ENCODE data around the gene MRPL9.
A peak's percentile ranks its signal among the peaks of the same experiment; 100 is the strongest.

Gene MRPL9

DNA sequence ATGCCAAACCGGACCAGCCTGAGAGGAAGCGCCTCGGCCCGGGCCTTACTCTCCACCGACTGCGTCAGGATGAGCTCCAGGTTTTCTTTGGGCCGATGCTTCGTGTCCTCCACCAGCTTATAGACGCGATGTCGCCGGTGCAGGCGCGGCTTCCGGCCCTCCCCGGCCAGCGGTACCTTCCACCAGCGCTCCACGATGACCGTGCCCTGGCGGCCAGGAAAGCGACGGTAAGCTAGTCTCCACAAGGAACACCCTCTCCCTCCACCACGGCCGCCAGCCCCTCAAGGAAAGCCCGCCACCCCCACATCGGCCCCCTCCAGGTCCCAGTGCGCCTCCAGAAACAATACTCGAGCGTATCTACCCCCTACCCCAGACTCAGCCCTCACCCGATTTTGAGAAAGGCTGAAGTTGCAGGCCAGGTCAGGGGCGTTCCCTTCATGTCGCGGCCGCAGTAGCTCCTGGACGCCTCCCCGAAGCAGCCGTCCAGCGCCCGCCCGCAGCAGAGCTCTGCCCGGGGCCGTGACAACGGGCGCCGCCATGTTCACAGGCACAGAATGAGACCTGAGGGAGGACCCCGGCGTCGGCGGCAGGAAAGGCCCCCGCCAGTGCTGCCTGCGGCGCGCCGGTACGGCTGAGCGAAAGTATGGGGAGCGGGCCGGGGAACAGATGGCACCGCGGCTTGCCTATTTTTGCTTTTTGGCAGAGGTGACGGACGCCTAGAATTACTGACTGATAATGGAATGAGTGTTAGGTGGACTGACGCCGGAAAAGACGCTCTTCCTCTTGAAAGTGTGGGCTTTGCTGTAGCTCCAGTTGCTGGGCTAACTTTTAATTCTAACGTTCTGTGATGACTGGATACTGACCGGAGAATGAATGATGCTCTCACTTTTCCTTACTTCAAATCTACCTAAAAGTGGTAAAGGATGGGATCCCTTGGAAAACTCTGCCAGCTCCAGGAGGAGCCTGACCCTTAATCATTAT lies at the start of gene MRPL9:
MRPL9 (minus strand) TSS at position 556 of the 981 bp plus-strand sequence; CDS start at position 539, 17 bp downstream.
- peak; percentile 93 for DNase-seq

DNA sequence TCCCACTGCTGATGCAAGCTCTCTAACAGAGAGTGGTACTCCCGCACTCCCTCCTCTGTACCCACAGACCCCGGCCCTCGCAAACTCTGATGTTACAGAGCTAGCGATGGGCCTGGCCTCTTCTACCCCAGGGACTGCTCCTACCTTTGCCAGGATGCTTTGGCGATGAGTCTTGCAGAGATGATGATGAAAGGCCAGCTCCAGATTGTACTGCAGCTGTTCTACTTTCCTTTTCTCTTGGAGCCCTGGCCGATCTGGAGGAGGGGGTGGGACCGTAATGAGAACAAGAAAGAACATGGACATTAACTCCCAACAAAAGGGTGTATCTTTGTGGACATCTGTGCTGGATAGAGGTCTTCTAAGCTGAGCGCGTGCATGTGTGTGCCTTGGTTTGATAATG lies 47.9 kb upstream of the MRPL9 start:
- DNase-seq, result no peak

DNA sequence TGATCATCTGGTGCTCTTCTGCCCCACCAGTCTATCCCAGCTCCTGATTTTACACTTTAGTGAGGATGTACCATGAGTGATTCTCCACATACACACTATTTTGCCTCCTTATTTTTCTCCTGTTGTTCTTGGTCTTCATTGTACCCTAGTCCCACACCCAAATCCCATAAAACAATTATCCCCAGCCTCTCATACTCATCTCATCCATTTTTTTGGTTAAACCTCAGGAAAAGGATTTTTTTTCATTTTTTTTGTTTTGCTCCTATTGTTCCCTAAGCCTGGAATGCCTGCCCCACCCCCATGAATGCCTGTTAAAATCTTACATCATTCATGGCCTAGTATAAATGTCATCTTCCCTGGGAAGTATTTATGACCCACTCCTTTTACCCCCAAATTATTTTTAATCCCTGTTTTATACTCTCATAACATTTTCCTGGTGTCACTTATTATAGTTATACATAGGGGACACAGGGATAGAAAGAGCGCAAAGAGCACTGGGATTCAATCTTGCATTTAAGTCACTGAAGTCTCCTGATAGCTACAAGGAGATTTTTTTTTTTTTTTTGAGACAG lies 46.8 kb upstream of the MRPL9 start:
- DNase-seq, result no peak

DNA sequence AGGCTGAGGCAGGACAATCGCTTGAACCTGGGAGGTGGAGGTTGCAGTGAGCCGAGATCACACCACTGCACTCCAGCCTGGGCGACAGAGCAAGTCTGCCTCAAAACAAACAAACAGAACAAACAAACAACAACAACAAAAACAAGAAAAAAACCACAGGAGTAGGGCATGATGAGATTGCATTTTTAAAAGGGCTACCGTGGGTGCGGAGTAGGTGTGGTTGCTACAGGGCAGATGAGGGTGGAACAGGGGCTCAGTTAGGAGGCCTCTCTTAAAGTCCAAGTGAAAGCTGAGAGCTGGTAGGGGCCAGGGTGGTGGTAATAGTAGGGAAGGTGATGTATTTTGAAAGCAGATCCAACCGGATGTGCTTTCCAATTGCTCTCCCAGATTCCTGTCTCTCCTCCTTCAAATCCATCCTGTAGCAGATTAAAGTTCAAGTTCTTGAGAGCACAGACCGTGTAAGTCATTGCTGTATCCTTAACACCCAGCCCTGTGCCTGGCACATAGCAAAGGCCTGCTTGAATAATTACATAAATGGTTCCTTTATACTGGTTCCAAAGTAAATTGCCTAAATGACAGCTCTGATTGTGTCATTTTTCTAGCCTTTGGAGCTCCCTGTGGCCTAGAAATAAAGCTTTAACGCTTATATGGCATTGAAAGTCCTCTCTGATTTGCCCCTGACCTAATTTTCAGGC lies 46.1 kb upstream of the MRPL9 start:
- no peak for DNase-seq

DNA sequence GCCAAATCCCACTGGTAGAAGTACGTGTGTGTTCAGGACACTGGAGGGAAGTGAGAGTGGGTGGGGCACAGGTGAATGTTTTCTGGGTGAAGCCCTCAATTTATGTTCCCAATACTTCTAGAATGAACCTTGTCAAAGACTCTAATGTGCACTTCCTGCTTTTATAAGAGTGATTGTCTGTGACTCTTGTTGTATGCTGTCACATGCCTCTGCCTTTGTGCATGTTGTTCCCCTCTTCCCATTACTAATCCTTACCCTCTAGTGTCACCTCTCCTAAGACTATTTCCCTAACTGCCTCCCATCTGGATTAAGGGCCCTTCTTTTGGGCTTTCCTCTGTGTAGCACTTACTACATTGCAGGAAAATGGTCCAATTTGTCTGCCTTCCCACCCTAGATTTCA lies 44.5 kb upstream of the MRPL9 start:
- no peak for DNase-seq

DNA sequence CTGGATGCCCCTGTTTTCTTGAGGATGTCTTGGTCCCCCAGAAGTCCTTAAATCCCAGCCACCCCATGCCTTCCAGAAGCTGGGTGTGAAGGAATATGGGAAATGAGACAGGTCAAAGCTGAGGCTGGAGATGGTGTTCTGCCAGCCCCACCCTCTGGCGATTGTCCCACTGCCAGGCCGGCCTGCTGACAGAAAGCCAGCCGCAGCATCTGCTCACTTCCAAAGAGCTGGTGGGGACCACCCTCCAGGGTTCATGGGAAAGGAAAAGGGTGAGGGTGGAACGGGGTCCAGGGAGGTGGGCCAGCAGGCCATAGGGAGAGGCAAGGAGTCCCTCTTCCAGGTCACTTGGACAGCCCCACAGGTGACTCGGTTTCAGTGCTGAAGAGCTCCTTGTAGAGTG lies 43.8 kb upstream of the MRPL9 start:
- no peak for DNase-seq

DNA sequence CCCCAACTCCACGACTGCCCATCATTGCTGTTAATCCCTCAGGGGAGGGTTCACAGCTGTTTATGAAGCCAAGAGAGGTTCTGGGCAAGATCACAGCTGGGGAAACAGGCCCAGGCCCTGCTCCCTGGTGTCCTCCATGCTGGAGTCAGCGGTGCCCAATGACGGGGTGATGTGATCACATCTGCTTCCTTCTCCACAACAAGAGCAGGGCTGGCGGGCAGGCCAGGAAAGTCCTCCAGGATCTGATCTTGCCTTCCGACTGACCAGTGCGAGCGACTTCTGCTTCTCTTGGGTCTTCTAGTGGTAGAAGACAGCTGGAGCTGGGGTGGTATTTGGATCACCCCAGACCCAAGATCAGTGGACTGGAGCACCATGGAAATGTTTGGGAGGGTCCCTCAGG lies 42.9 kb upstream of the MRPL9 start:
- DNase-seq, result no peak

DNA sequence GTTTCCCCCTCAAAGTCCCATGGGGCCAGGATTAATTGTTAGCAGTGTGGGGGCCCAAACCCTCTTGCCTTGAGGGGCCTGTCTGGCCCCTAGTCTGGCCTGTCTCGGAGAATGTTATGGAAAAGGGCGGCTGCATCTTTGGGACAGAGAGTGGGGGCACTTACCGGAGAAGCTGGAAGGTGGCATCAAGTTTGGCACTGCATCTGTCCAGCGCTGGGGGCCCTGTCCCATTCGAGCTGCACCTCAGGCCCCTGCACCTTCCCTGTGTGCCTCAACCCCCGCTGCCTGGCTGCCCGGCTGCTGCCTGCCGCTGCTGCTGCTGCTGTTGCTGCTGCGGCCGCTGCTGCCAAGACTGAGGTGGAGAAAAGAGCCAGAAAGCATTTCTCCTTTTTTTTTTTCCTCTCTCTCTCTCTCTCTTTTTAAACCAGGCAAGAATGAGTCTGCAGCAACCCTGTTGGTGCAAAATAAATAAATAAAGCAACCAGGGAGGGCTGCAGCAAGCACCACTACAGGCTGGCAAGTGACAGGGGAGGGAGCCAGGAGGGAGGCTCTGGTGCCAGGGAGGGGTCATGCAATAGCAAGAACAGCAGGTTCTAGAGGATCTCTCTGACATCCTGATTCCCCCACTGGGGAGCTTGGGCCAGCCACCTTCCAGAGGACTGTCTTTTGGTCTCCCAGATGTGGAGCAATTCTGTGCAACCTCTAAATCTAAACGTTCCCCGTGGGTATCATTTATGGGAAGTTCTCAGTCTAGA lies 41.9 kb upstream of the MRPL9 start, which contains the start of gene LINGO4:
LINGO4 (minus strand) TSS at position 354 of the 755 bp plus-strand sequence. CDS start 2,715 bp downstream, outside the sequence.
- DNase-seq, result no peak

DNA sequence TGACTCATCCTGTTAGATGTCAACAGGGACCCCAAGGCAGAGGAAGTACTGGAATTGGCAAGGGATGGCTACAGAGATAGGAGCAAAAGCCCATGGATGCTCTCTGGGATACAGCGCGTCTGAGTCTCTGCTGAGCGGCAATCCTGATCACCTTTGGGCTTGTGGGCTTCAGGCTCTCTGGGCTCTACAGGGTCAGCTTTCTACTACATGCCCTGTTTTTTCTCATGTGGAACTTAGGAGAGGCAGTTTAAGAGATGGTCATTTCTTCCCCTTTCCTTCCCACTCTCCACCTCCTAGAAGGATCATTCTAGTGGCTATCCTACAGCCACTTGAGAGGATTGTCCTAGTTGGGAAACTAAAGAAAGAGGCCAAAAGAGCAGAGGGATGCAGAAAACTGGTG lies 40.6 kb upstream of the MRPL9 start:
- no peak for DNase-seq

DNA sequence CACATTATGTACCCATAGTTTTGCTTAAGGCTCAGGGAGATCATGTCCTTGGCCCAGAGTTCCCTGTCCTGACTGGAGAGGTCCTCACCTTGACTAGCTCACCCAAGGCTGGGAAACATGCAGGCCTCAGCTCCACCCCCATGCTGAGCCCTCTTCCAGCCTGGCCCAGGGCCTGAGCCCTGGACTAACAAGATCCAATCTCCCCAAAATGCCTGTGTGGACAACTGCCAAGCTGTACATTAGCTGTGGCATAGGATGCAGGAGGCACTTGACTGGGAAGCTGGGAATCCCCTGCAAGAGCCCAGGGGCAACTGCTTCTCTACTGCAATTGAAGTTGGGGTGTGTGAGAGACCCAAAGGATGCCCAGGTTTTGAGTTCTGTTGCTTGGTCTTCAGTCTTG lies 39.9 kb upstream of the MRPL9 start:
- no peak for DNase-seq

DNA sequence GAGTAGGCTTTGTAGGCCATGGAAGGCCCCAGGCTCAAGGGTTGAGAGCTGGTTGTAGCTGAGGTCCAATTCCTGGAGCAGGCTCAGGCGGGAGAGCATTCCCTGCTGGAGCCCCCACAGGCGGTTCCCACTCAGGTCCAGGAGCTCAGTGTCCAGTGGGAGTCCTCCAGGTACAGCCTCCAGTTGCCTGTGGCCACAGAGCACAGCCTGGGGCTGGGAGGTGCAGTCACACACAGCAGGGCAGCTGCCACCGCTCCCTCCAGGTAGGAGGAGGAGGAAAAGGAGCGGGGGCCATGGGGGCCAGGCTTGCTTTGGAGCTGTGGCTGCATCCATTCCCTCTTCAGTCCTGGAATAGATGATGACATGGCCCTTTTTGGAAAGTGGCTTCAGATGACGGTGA lies 39.1 kb upstream of the MRPL9 start:
- no peak for DNase-seq

DNA sequence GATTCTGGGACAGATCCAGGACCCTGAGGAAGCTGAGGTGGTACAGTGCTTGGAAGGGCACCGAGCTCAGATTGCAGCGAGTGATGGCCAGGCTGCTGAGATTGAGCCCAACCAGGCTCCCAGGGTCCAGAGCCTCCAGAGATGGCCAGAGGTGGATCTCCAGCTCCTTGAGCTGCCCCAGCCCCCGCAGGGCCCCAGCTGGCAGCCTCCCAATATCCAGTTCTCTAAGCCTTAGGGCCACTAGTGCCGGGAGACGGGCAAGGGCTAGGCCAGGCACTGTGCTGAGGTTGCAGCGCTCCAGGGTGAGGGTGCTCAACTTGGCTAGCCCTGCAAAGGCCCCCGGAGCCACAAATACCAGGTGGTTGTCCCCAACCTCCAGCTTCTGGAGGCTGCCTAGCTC lies 38.5 kb upstream of the MRPL9 start:
- DNase-seq, result no peak

DNA sequence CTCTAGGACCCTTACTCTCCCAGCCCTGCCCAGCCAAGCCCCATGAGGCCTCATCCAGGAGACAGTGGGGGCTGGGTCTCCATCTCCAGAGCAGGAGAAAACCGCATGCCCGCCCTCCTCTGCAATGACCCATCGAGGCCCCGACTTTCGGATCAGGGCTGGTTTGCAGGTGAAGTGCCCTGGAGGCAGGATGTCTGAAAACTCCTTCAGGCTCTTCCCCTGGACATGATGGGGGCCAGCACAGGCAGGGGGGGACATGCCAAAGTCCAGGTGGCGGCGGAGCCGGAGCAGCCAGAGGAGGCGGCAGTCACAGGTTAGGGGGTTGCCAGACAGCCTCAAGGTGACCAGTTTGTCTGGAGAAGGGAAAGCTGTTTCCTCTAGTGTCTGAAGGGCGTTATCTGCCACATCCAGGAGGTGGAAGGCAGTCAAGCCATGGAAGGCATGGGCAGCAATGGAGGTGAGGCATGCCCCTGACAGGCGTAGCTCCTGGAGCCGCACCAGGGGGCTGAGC lies 38.1 kb upstream of the MRPL9 start:
- no peak for DNase-seq

DNA sequence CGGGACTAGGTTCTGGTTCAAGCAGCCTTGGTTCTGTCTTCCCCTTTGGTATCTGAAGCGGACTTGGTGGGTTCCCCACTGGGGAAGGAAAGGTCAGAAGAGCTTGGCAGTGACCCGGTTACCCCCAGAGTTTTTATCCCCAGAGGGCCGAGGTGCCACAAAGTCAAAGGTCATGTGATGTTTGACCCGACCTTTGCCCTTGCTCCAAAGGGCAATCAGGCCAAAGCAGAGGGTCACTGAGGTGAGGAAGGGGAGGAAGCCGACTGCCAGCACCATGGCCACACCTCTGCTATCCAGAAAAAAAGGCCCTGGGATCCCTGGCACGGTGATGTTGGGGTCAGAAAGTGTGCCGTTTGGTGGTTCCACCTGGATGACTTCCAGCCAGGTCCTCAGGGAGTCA lies 37.5 kb upstream of the MRPL9 start:
- no peak for DNase-seq

DNA sequence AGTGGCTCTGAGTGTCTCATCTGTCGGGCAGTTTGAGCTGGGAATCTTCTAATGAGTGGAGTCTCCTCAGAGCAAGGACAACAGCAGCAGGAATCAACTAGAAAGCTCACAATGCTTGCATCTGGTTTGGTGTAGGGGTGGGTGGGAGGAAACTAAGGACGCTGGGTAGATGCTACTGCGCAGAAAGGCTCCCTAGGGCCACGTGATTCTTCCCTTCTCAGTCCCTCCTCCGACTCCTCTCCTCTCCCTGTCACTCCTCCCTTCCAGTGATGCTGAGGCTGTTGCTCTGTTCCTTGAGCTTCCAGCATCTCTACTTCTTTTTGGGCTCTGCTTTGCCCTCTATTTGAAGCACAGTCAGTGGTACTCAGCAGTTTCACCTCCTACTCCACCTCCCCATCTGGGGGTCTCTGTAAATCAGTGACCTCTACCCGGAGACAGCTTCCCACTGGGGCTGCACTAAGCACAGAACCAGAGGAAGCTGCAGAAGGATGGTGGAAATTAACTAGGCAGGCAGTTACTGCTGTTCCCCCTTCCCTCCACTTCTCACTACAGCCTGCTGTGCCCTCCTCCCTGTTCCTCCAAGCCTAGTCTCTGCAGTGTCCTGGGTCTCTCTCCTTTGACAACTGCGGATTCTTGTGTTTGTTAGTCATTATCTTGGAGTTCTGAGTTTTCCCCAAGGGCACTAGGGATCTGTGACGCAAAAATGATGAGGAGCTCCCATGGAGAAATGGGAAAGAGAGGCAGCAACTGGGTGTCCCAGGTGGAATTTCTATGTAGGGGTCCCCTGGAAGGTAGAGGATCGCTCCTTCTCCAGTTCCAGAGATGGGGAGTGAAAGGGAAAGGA lies 36.1 kb upstream of the MRPL9 start:
- no peak for DNase-seq

DNA sequence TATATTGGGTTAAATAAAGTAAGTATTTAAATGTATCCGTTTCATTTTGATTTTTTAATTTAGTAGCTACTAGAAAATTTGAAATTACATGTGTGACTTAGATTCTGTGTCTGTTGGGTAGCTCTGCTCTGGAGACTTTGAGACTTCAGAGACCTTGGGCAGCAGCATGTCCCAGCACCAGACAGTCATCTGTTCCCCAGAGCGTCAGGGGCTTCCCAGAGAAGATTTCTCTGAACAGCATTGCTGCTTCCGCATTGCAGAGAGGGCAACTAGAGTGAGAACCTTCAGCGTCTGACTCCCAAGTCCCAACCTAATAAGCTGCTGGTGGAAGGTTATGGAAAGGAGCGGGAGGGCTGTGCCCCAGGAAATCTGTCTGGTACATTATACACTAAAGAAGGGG lies 35.3 kb upstream of the MRPL9 start:
- DNase-seq, result no peak

DNA sequence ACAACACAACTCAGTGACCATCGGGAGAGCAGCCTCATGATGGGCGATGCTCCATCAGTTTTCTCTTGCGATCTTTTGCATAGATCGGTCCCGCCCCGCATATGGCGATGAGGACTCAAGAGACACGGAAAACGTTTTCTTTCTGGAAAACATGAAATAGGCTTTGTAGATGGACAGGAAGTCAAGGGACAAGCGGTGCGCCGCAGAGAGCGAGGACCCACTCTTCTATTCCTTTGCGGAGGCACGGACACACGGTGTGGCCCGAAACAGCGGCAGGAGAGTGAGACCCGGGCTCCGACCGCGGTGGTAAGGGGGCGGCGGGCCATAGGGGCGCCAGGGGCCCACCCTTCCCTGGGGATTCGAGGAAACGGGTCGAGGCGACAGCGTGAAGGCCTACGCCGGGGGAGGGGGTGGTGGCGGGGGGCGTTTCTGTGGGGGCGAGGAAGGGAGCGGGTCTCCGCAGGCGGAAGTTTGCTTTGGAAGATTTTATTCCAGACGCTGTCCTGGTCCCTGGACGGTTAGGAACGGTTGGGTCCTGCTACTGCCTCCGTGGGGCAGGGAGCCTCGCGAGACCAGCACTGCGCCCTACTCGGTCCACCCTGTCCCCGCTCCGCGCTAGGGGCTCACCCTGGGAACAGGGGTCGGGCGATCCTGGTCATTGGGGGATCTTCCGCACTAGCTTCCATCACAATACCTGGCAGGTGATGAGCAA lies 27.8 kb upstream of the MRPL9 start:
- peak; percentile 46 for DNase-seq

DNA sequence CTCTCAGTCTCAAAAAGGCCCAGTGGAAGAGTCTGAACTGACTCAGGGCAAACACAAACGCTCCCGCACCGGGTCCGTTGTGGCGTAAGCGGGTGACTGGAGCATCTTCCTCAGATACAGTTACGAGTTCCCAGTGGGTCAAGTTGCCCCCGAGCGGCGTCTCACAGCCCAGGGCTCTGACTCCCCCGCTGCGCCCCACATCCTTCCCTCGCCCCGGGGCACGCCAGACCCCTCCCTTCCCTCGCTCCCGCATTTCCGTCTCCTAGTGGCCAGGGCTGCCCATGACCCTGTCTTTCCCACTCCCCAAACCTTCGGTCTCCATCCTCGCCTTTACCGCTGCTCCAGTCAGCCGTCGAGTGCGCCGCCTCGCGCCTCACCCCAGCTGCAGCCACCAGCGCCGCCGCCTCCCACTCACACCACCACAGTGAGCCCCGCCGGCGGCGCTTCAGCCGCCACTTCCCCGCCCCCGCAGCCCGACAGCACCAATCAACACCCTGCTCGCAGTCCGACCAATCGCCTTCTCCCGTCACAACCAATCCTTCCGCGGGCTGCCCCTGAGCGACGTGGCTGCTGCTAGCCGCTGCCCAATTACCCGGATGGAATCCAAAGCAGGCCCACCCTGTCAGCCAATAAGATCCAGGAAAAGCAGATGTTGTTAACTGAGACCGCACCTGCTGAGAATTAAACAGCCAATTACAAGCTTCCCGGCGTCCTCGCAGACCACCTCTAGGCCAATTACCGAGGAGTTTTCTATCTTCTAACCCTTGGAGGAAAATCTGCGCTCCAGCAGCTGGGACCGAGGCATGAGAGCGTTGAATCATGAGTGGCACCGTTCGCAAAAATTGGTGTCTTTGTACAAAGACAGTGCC lies 27.0 kb upstream of the MRPL9 start, which contains the start of gene TDRKH:
TDRKH (minus strand) TSS at position 430 of the 869 bp plus-strand sequence. CDS start 7,478 bp downstream, outside the sequence.
- peak; percentile 99 for DNase-seq

DNA sequence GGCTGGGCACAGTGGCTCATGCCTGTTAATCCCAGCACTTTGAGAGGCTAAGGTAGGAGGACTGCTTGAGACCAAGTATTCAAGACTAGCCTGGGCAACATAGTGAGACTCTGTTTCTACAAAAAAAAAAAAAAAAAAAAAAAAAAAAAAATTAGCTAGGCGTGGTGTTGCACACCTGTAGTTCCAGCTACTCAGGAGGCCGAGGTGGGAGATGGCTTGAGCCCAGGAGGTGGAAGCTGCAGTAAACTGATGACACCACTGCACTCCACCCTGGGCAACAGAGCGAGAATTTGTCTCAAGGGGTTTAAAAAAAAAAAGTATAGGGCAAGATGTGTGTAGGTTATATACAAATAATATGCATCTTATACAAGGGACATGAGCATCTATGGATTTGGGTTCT lies 24.4 kb upstream of the MRPL9 start:
- no peak for DNase-seq

DNA sequence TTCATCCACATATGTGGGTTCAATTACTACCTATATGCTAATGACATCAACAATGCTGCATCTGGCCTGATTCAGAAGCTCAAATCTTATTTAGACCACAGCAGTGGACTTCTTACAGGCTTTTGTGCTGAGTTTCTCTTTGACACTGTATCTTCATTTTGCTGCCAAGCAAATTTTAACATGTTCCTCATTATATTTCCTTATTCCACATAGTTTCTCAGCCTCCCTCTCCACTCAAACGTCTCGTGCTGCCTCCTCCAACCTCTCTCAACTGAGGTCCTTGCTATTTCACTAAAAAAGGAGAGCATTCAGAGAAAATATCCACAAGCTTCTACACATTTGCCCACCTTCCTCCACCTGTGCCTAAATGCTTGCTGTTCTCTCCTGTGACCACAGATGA lies 20.5 kb upstream of the MRPL9 start:
- DNase-seq, result no peak

Data from hematopoietic multipotent progenitor cell treated with erythropoietin and hydrocortisone succinate and interleukin-3 and kit ligand, for 4 days (in vitro differentiated cells).